Ramos (cell line): ENCODE measurements around the gene TMEM131L.

Experiments
- in situ Hi-C: fragments of 300-500 bp; cut with MboI; formaldehyde crosslinking; loops from one replicate; pipeline ENCODE4 v1.14.3; 2022; ENCODE audit warnings: low sequenced_read_pairs; ENCODE audit not compliant: unreplicated experiment

TMEM131L gene

GRCh38 chr4:153676984-153677383 is 210.8 kb downstream of the TMEM131L start:
- in situ Hi-C loops: no loop called here

- in situ Hi-C loops: no loop called here
Measured at GRCh38 chr4:153679486-153679885, 213.3 kb downstream of the TMEM131L start.

GRCh38 chr4:153683763-153684181 is 217.6 kb downstream of the TMEM131L start:
- in situ Hi-C loops: no loop called here

- in situ Hi-C loops: no loop called here
Measured at GRCh38 chr4:153684182-153684970, 218.2 kb downstream of the TMEM131L start, which contains the start of gene TLR2. Gene TLR2 (plus strand): TSS chr4:153684280. CDS start chr4:153702908, 18,628 bp downstream.

- in situ Hi-C loops: no loop called here
Measured at GRCh38 chr4:153684971-153685371, 218.8 kb downstream of the TMEM131L start.
